ENCODE measurements around the gene TMEM91.
A peak's percentile ranks its signal among the peaks of the same experiment; 100 is the strongest.

TMEM91 gene

GRCh38 chr19:41426116-41426841 lies 49.9 kb downstream of the TMEM91 start:
- no peaks in the 10 kb centered on the region for H4K20me1 ChIP-seq (ENCODE audit: control insufficient read depth, insufficient read depth, low read depth, low read length)
- H3K4me1 ChIP-seq (ENCODE audit: control insufficient read depth, low read length): peaks cover 17% of the 10 kb centered on the region
- no peak overlapping the region for H3K4me2 ChIP-seq (ENCODE audit: low read length)
- no peak overlapping the region for H3K4me3 ChIP-seq (ENCODE audit: low read length)
- no peaks in the 10 kb centered on the region for H3K79me2 ChIP-seq (ENCODE audit: control insufficient read depth, low read length)
- H3K9me3 ChIP-seq (ENCODE audit: control insufficient read depth, insufficient read depth, low read length): no peaks in the 10 kb centered on the region
- H3F3A ChIP-seq (ENCODE audit: control insufficient read depth, insufficient read depth): no peaks in the 10 kb centered on the region
- H3K36me3 ChIP-seq (ENCODE audit: control insufficient read depth, low read length): peaks cover 12% of the 10 kb centered on the region; the same call in 1 of the 2 replicates
- no peaks in the 10 kb centered on the region for H3K27me3 ChIP-seq (ENCODE audit: control insufficient read depth, low read length)
- no peak for TF ChIP-seq CTCF (IDR thresholded peaks at IDR 0.05; ENCODE audit: low read depth, low read length, poor library complexity, severe bottlenecking)
- TF ChIP-seq EZH2phosphoT487 (IDR thresholded peaks at IDR 0.05; ENCODE audit: borderline replicate concordance, low read length): no peak
- no peaks in the 10 kb centered on the region for H3K9me2 ChIP-seq (replicated peaks; ENCODE audit: control insufficient read depth, low read length)
- no peak overlapping the region for H3K27ac ChIP-seq (ENCODE audit: low read depth, low read length)

- Histone ChIP-seq H3K4me3 (ENCODE audit: low read length) (no peak within 1 kb of the TSS), H3K27me3 (ENCODE audit: control insufficient read depth, low read length) (no peaks in the 10 kb centered on the region), H3K27ac (ENCODE audit: low read depth, low read length) (no peak within 1 kb of the TSS), H3K4me1 (ENCODE audit: control insufficient read depth, low read length) (peaks cover 17% of the 10 kb centered on the region), H3K9me3 (ENCODE audit: control insufficient read depth, insufficient read depth, low read length) (no peaks in the 10 kb centered on the region), H3K79me2 (ENCODE audit: control insufficient read depth, low read length) (no peaks in the 10 kb centered on the region), H3K9me2 (replicated peaks; ENCODE audit: control insufficient read depth, low read length) (no peaks in the 10 kb centered on the region), H3K36me3 (ENCODE audit: control insufficient read depth, low read length) (peaks cover 19% of the 10 kb centered on the region), H3F3A (ENCODE audit: control insufficient read depth, insufficient read depth) (no peaks in the 10 kb centered on the region), H4K20me1 (ENCODE audit: control insufficient read depth, insufficient read depth, low read depth, low read length) (no peaks in the 10 kb centered on the region), H3K4me2 (ENCODE audit: low read length) (peak within 1 kb of the TSS; percentile 26; the same call in 1 of the 2 replicates)
- TF ChIP-seq EZH2phosphoT487 (IDR thresholded peaks at IDR 0.05; ENCODE audit: borderline replicate concordance, low read length): no peak
- TF ChIP-seq CTCF (IDR thresholded peaks at IDR 0.05; ENCODE audit: low read depth, low read length, poor library complexity, severe bottlenecking): no peak
Measured at GRCh38 chr19:41426952-41427646, 50.8 kb downstream of the TMEM91 start, which contains the start of gene B3GNT8. B3GNT8 (minus strand) TSS chr19:41427374; CDS start chr19:41426778, 596 bp downstream.

GRCh38 chr19:41427647-41428480 lies 51.5 kb downstream of the TMEM91 start:
- no peak overlapping the region for H3K4me3 ChIP-seq (ENCODE audit: low read length)
- no peak overlapping the region for H3K27ac ChIP-seq (ENCODE audit: low read depth, low read length)
- H3K9me3 ChIP-seq (ENCODE audit: control insufficient read depth, insufficient read depth, low read length): no peaks in the 10 kb centered on the region
- no peaks in the 10 kb centered on the region for H3K79me2 ChIP-seq (ENCODE audit: control insufficient read depth, low read length)
- H3K4me2 ChIP-seq (ENCODE audit: low read length): peak overlapping the region; percentile 26; the same call in 1 of the 2 replicates
- TF ChIP-seq CTCF (IDR thresholded peaks at IDR 0.05; ENCODE audit: low read depth, low read length, poor library complexity, severe bottlenecking) (no peak), EZH2phosphoT487 (IDR thresholded peaks at IDR 0.05; ENCODE audit: borderline replicate concordance, low read length) (no peak)
- H3K36me3 ChIP-seq (ENCODE audit: control insufficient read depth, low read length): peaks cover 25% of the 10 kb centered on the region
- peaks cover 17% of the 10 kb centered on the region for H3K4me1 ChIP-seq (ENCODE audit: control insufficient read depth, low read length)
- H3F3A ChIP-seq (ENCODE audit: control insufficient read depth, insufficient read depth): no peaks in the 10 kb centered on the region
- H4K20me1 ChIP-seq (ENCODE audit: control insufficient read depth, insufficient read depth, low read depth, low read length): no peaks in the 10 kb centered on the region
- H3K9me2 ChIP-seq (replicated peaks; ENCODE audit: control insufficient read depth, low read length): no peaks in the 10 kb centered on the region
- H3K27me3 ChIP-seq (ENCODE audit: control insufficient read depth, low read length): no peaks in the 10 kb centered on the region
